HepG2 (cell line): Measurements from ENCODE around the gene UNC5C. TPM values are rescaled to one million over a fixed set of nuclear protein-coding genes. Genes with fewer than 3 reads are reported as not detected.

Experiments used
- ATAC-seq: fragments of 200-7000 bp; cut with Tn5 transposase; 3 replicates; pipeline ENCODE4 v1.9.1; 2020; ENCODE audit warnings: mild to moderate bottlenecking, moderate library complexity
- BruUV-seq: library from RNA; stranded (reverse); fragments of 400-500 nt; replicated peaks from 2 replicates; lab custom pipeline; 2021; lab: Mats Ljungman, UMichigan
- CTCF ChIA-PET: fragments of 300-600 bp; formaldehyde crosslinking; extraction: SDS; loops from one replicate; lab custom pipeline; 2021; ENCODE audit warnings: low total read pairs, inconsistent platforms, low intra/inter-chr PET ratio; lab: Yijun Ruan, JAX
- POLR2A ChIA-PET: fragments of 350-600 bp; sonication (Branson Sonifier 250); formaldehyde crosslinking; loops from one replicate; lab custom pipeline; 2020; ENCODE audit warnings: antibody characterized with exemption, inconsistent platforms; lab: Yijun Ruan, JAX
- DNase-seq: peaks from one replicate; pipeline ENCODE4 v3.0.0-alpha.2; 2015; ENCODE audit warnings: low spot score
- FAIRE-seq: peaks from 3 replicates; lab custom pipeline; 2011; peaks lifted over from hg19 to GRCh38; lab: Jason Lieb, UNC
- H2AFZ ChIP-seq: one replicate; pipeline ENCODE4 v1.6.1; 2011; ENCODE audit warnings: low read length, inconsistent platforms
- H3K27ac ChIP-seq: fragments of 300-600 bp; 3 replicates; pipeline ENCODE4 v1.8.0; 2011; ENCODE audit warnings: mixed run types, mild to moderate bottlenecking, mixed read lengths, low read length, inconsistent platforms; ENCODE audit not compliant: insufficient read depth; ENCODE audit errors: extremely low read length
- H3K27me3 ChIP-seq, 2 experiments: fragments of 200-600 bp in 1 of 2; 2 replicates in 1 of 2; 3 replicates in 1 of 2; pipeline versions ENCODE4 v1.6.0 to v1.8.0; 2011; ENCODE audit warnings: low read length in 2 of 2, mild to moderate bottlenecking in 2 of 2, moderate library complexity in 2 of 2, inconsistent platforms in 1 of 2; ENCODE audit not compliant: insufficient read depth in 2 of 2, control insufficient read depth in 1 of 2
- H3K36me3 ChIP-seq, 2 experiments: fragments of 200-600 bp in 1 of 2; replicated peaks in 1 of 2; 2 replicates in 1 of 2; 3 replicates in 1 of 2; pipeline versions ENCODE4 v1.5.1 to v1.8.0; 2011; ENCODE audit warnings: low read length in 2 of 2, inconsistent platforms in 1 of 2; ENCODE audit not compliant: insufficient read depth in 2 of 2, control insufficient read depth in 1 of 2
- H3K4me1 ChIP-seq: 2 replicates; pipeline ENCODE4 v1.5.1; 2012; ENCODE audit warnings: low read length, inconsistent platforms; ENCODE audit not compliant: insufficient read depth
- H3K4me2 ChIP-seq: 2 replicates; pipeline ENCODE4 v1.6.0; 2011; ENCODE audit warnings: low read depth, low read length, inconsistent platforms
- H3K4me3 ChIP-seq, 3 experiments: fragments of 200-600 bp in 1 of 3; sonication (generic), shearing (Covaris generic) in 1 of 3; replicated peaks in 1 of 3; 2 replicates each; pipeline ENCODE4 v1.5.1; 2011 to 2016; ENCODE audit warnings: low read length in 3 of 3, inconsistent platforms in 2 of 3, low read depth in 2 of 3, mild to moderate bottlenecking in 2 of 3, control low read depth in 1 of 3, mixed read lengths in 1 of 3; ENCODE audit not compliant: insufficient read depth in 1 of 3
- H3K79me2 ChIP-seq: one replicate; pipeline ENCODE4 v1.6.1; 2011; ENCODE audit warnings: low read length, inconsistent platforms; ENCODE audit not compliant: insufficient read depth
- H3K9ac ChIP-seq: 2 replicates; pipeline ENCODE4 v1.6.0; 2011; ENCODE audit warnings: mild to moderate bottlenecking, low read depth, low read length, inconsistent platforms; ENCODE audit not compliant: insufficient read depth
- H3K9me3 ChIP-seq: 2 replicates; pipeline ENCODE4 v1.5.1; 2012; ENCODE audit warnings: mild to moderate bottlenecking, low read length
- H4K20me1 ChIP-seq: 2 replicates; pipeline ENCODE4 v1.6.0; 2011; ENCODE audit warnings: inconsistent platforms, mild to moderate bottlenecking, low read length, moderate library complexity; ENCODE audit not compliant: insufficient read depth
- BHLHE40 ChIP-seq: IDR thresholded peaks from 2 replicates; pipeline ENCODE4 v1.6.1; 2011; ENCODE audit warnings: low read length, improper control_type of control experiment
- HOXA3 ChIP-seq: sonication (generic); formaldehyde crosslinking; IDR thresholded peaks from 2 replicates; pipeline ENCODE4 v1.5.0; 2020; ENCODE audit warnings: missing genetic modification reagents
- SMAD9 ChIP-seq: sonication (generic); formaldehyde crosslinking; IDR thresholded peaks from 2 replicates; pipeline ENCODE4 v1.5.1; 2020; ENCODE audit warnings: mild to moderate bottlenecking, missing genetic modification reagents
- ZNF512 ChIP-seq: sonication (generic); formaldehyde crosslinking; IDR thresholded peaks from 2 replicates; pipeline ENCODE4 v1.4.0; 2020; ENCODE audit warnings: mild to moderate bottlenecking, missing genetic modification reagents
- WGBS: methylation state at CpG from one replicate; pipeline ENCODE4 v1.1.6; 2017; ENCODE audit warnings: low lambda C conversion rate; 5-methylcytosine and 5-hydroxymethylcytosine counted together
- in situ Hi-C: cut with HindIII; loops from 2 replicates; pipeline ENCODE4 v1.10.0; 2017; ENCODE audit warnings: low pct_unique_long_range_greater_than_20kb; ENCODE audit not compliant: extremely low pct_ligation_motif_present
- intact Hi-C: fragments of 100-400 bp; cut with micrococcal nuclease; formaldehyde crosslinking; loops from one replicate; pipeline ENCODE4 v1.10.0; 2022; ENCODE audit not compliant: unreplicated experiment
- polyA plus RNA-seq, 8 experiments: library from polyadenylated mRNA; depleted of rRNA in 3 of 8; stranded (reverse) in 7 of 8; unstranded in 1 of 8; fragments of >200 nt; fragmentation: Illumina TruSeq in 4 of 8; extraction: Trizol in 4 of 8; gene quantifications; 2 replicates each; pipeline versions ENCODE4 v1.2.1 to v1.2.3, GENCODE V29; 2011 to 2016; ENCODE audit warnings: low read depth in 4 of 8, missing spikeins in 1 of 8, mixed read lengths in 1 of 8; ENCODE audit not compliant: insufficient read depth in 1 of 8
- total RNA-seq, 5 experiments: library from RNA; depleted of rRNA; stranded (reverse); fragments of >200 nt; fragmentation: Illumina TruSeq; extraction: Trizol; gene quantifications; 2 replicates each; pipeline ENCODE4 v1.2.3, GENCODE V29; 2016; ENCODE audit warnings: low read depth in 1 of 5
- TF ChIP-seq, protein P1 (sequence below): IDR thresholded peaks from 2 replicates; pipeline ENCODE4 v1.6.1; 2016; ENCODE audit warnings: mild to moderate bottlenecking
- TF ChIP-seq, protein P2 (sequence below): sonication (generic); formaldehyde crosslinking; IDR thresholded peaks from 2 replicates; pipeline ENCODE4 v1.4.0; 2020; ENCODE audit warnings: missing genetic modification reagents, borderline replicate concordance
- TF ChIP-seq, protein P3 (sequence below): sonication (generic); formaldehyde crosslinking; IDR thresholded peaks from 2 replicates; pipeline ENCODE4 v1.5.0; 2020; ENCODE audit warnings: missing genetic modification reagents, mild to moderate bottlenecking, borderline replicate concordance

The UNC5C gene
- total and polyA plus RNA-seq, 2 of the 13 experiments (the other 11 are each of a cell fraction or from before 2014, with no cell fraction given): not detected

GRCh38 chr4:95295157-95295556, 253.6 kb downstream of the UNC5C start:
- 8% methylated on average over 1 of the region's 1 CpG for WGBS
- in situ Hi-C loops: no loop called here
- H3K4me2 ChIP-seq: no peak overlapping the region
- H3K79me2 ChIP-seq: no peaks in the 10 kb centered on the region
- BruUV-seq: no TSS peak
- H3K4me3 ChIP-seq: no peak overlapping the region
- H2AFZ ChIP-seq: no peak overlapping the region
- CTCF ChIA-PET: no interaction called here
- DNase-seq (no peak), ATAC-seq (no peak), FAIRE-seq (no peak)
- no peak overlapping the region for H3K9ac ChIP-seq
- POLR2A ChIA-PET: no interaction called here
- no peaks in the 10 kb centered on the region for H3K4me1 ChIP-seq
- no peaks in the 10 kb centered on the region for H3K27me3 ChIP-seq
- H4K20me1 ChIP-seq: no peaks in the 10 kb centered on the region
- no peaks in the 10 kb centered on the region for H3K36me3 ChIP-seq
- TF ChIP-seq HOXA3 (CRISPR knock-in tag): no peak
- TF ChIP-seq SMAD9 (CRISPR knock-in tag): no peak
- no peak for TF ChIP-seq ZNF512
- no peak for TF ChIP-seq BHLHE40
- TF ChIP-seq, protein P1, sequence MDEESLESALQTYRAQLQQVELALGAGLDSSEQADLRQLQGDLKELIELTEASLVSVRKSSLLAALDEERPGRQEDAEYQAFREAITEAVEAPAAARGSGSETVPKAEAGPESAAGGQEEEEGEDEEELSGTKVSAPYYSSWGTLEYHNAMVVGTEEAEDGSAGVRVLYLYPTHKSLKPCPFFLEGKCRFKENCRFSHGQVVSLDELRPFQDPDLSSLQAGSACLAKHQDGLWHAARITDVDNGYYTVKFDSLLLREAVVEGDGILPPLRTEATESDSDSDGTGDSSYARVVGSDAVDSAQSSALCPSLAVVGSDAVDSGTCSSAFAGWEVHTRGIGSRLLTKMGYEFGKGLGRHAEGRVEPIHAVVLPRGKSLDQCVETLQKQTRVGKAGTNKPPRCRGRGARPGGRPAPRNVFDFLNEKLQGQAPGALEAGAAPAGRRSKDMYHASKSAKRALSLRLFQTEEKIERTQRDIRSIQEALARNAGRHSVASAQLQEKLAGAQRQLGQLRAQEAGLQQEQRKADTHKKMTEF (CRISPR knock-in tag): no peak
- no peak overlapping the region for H3K27ac ChIP-seq
- intact Hi-C loops: loop anchor here (5.0 kb wide), 1 partner anchor 222 kb away; no protein-coding TSS in a partner anchor
- no peaks in the 10 kb centered on the region for H3K9me3 ChIP-seq

DNA sequence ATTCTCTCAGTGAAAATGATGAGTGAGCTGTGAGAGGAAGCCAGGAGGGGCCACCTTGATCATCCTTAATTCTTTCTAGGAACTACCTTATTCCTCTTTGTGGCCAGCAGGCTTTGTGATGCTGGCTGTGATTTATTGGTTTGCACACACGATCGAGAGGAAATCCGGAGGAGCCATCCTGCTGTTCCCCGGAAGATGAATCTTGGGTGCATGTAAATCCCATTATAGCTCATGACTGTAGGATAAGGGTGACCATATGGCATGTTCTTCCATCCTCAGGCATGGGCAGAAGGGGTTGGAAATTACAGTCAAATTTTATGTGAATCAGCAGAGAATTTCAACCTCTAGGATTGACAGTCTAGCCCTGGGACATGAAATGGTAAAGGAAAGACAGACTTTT, 254.5 kb downstream of the UNC5C start:
- Histone ChIP-seq H3K36me3 (no peaks in the 10 kb centered on the region), H3K9me3 (no peaks in the 10 kb centered on the region), H3K9ac (no peak overlapping the region), H3K4me3 (no peak overlapping the region), H2AFZ (no peak overlapping the region), H3K4me2 (no peak overlapping the region), H3K79me2 (no peaks in the 10 kb centered on the region), H3K27ac (no peak overlapping the region), H3K4me1 (no peaks in the 10 kb centered on the region), H4K20me1 (no peaks in the 10 kb centered on the region), H3K27me3 (no peaks in the 10 kb centered on the region)
- TF ChIP-seq, protein P2, sequence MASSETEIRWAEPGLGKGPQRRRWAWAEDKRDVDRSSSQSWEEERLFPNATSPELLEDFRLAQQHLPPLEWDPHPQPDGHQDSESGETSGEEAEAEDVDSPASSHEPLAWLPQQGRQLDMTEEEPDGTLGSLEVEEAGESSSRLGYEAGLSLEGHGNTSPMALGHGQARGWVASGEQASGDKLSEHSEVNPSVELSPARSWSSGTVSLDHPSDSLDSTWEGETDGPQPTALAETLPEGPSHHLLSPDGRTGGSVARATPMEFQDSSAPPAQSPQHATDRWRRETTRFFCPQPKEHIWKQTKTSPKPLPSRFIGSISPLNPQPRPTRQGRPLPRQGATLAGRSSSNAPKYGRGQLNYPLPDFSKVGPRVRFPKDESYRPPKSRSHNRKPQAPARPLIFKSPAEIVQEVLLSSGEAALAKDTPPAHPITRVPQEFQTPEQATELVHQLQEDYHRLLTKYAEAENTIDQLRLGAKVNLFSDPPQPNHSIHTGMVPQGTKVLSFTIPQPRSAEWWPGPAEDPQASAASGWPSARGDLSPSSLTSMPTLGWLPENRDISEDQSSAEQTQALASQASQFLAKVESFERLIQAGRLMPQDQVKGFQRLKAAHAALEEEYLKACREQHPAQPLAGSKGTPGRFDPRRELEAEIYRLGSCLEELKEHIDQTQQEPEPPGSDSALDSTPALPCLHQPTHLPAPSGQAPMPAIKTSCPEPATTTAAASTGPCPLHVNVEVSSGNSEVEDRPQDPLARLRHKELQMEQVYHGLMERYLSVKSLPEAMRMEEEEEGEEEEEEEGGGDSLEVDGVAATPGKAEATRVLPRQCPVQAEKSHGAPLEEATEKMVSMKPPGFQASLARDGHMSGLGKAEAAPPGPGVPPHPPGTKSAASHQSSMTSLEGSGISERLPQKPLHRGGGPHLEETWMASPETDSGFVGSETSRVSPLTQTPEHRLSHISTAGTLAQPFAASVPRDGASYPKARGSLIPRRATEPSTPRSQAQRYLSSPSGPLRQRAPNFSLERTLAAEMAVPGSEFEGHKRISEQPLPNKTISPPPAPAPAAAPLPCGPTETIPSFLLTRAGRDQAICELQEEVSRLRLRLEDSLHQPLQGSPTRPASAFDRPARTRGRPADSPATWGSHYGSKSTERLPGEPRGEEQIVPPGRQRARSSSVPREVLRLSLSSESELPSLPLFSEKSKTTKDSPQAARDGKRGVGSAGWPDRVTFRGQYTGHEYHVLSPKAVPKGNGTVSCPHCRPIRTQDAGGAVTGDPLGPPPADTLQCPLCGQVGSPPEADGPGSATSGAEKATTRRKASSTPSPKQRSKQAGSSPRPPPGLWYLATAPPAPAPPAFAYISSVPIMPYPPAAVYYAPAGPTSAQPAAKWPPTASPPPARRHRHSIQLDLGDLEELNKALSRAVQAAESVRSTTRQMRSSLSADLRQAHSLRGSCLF (CRISPR knock-in tag): no peak
- TF ChIP-seq, protein P3, sequence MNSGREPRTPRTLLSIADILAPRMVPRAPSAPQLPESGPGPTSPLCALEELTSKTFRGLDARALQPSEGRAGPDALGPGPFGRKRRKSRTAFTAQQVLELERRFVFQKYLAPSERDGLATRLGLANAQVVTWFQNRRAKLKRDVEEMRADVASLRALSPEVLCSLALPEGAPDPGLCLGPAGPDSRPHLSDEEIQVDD (CRISPR knock-in tag): no peak
- in situ Hi-C loops (no loop called here), intact Hi-C loops (no loop called here)
- POLR2A ChIA-PET: no interaction called here
- DNase-seq (no peak), FAIRE-seq (no peak), ATAC-seq (no peak)
- WGBS: 53% methylated on average over 4 of the region's 4 CpGs
- no TSS peak for BruUV-seq
- CTCF ChIA-PET: no interaction called here
